ENCODE results near the gene SLCO1B1. TPM values are rescaled to one million over a fixed set of nuclear protein-coding genes. Genes with fewer than 3 reads are reported as not detected.

SLCO1B1 gene
- total and polyA plus RNA-seq, 2 of the 8 experiments (the other 6 are each of a cell fraction or from before 2014, with no cell fraction given): 0.13 TPM; not detected in 1

- Histone ChIP-seq H2BK12ac (ENCODE audit: low read depth, low read length) (no peak overlapping the region), H4K91ac (replicated peaks; ENCODE audit: insufficient read length, low read length) (no peak overlapping the region), H2AFZ (ENCODE audit: low read length) (no peak overlapping the region), H3K14ac (ENCODE audit: insufficient read length) (no peak overlapping the region), H3K4ac (replicated peaks; ENCODE audit: insufficient read length, low read depth, low read length) (no peak overlapping the region), H3K9ac (replicated peaks in 1 of 4; ENCODE audit: extremely low read depth in 1 of 4, low read depth in 3 of 4, low read length in 3 of 4) (no peak overlapping the region), H2BK120ac (replicated peaks; ENCODE audit: low read depth, low read length) (no peak overlapping the region), H3K18ac (ENCODE audit: extremely low read depth, low read length) (no peak overlapping the region), H3K79me1 (ENCODE audit: low read depth, low read length) (no peaks in the 10 kb centered on the region), H3K23me2 (ENCODE audit: low read depth, low read length) (no peaks in the 10 kb centered on the region), H3K27me3 (replicated peaks in 1 of 4; ENCODE audit: control insufficient read depth in 3 of 4, extremely low read depth in 1 of 4, insufficient read depth in 3 of 4, low read length in 3 of 4) (no peaks in the 10 kb centered on the region), H3K23ac (ENCODE audit: insufficient read length) (no peak overlapping the region), H4K5ac (ENCODE audit: insufficient read length, low read depth, low read length) (no peak overlapping the region), H2BK5ac (ENCODE audit: low read depth, low read length) (no peak overlapping the region), H2BK20ac (ENCODE audit: low read length) (no peak overlapping the region), H3K27ac (ENCODE audit: low read depth, low read length) (no peak overlapping the region), H2AK5ac (ENCODE audit: low read depth, low read length) (no peak overlapping the region), H3K36me3 (ENCODE audit: control insufficient read depth in 2 of 4, insufficient read depth in 4 of 4, low read length in 3 of 4) (no peaks in the 10 kb centered on the region), H3K4me2 (ENCODE audit: insufficient read depth in 1 of 2, low read depth in 2 of 2, low read length in 2 of 2) (no peak overlapping the region), H4K8ac (ENCODE audit: extremely low read depth, insufficient read depth, low read length) (no peak overlapping the region), H3K79me2 (ENCODE audit: control insufficient read depth in 1 of 2, insufficient read depth in 2 of 2, low read length in 2 of 2) (no peaks in the 10 kb centered on the region), H3K56ac (replicated peaks; ENCODE audit: insufficient read length, low read depth, low read length) (no peak overlapping the region), H2BK15ac (ENCODE audit: low read length) (no peak overlapping the region), H3K9me3 (ENCODE audit: insufficient read depth in 2 of 2, low read depth in 1 of 2, low read length in 1 of 2) (no peaks in the 10 kb centered on the region), H4K20me1 (replicated peaks in 1 of 2; ENCODE audit: control insufficient read depth in 1 of 2, insufficient read depth in 2 of 2, low read length in 2 of 2) (no peaks in the 10 kb centered on the region), H3K4me3 (ENCODE audit: extremely low read depth in 1 of 4, insufficient read depth in 2 of 4, low read depth in 3 of 4, low read length in 4 of 4) (no peak overlapping the region), H3K4me1 (replicated peaks in 1 of 4; ENCODE audit: control insufficient read depth in 3 of 4, insufficient read depth in 4 of 4, low read length in 3 of 4) (no peaks in the 10 kb centered on the region)
- WGBS, 2 experiments (ENCODE audit: extremely low coverage in 1 of 2, insufficient coverage in 1 of 2, insufficient read length in 1 of 2, insufficient replicate concordance in 2 of 2, low coverage in 1 of 2, low lambda C conversion rate in 2 of 2, missing lambda C conversion rate in 1 of 2): 94% methylated on average over 3 of the region's 3 CpGs; no CpG with 5 or more reads in 1 of the 2 experiments
- no peak for DNase-seq (ENCODE audit: low read depth in 1 of 2, low spot score in 2 of 2)
- ChIA-PET CTCF (ENCODE audit: partially characterized antibody) (no interaction called here), POLR2A (ENCODE audit: partially characterized antibody) (no interaction called here)
- FAIRE-seq: no peak
- no peak for TF ChIP-seq ATF2 (IDR thresholded peaks at IDR 0.05; ENCODE audit: low read length)
- no peak for TF ChIP-seq HDAC2 (IDR thresholded peaks at IDR 0.05; ENCODE audit: borderline replicate concordance in 1 of 2, low read depth in 2 of 2, low read length in 2 of 2)
- no peak for TF ChIP-seq USF2 (IDR thresholded peaks at IDR 0.05; ENCODE audit: low read length)
- no peak for TF ChIP-seq CTBP2 (IDR thresholded peaks at IDR 0.05; ENCODE audit: borderline replicate concordance, insufficient read depth, insufficient read length, low read length)
- no peak for TF ChIP-seq JUN (IDR thresholded peaks at IDR 0.05; ENCODE audit: low read depth, low read length)
- no peak for TF ChIP-seq CBX5 (IDR thresholded peaks at IDR 0.05; ENCODE audit: low read depth, low read length)
Observed at GRCh38 chr12:21151184-21151583, 20.2 kb downstream of the SLCO1B1 start.

Measured in H1 (cell line).